ENCODE results near the gene HNRNPDL. TPM values are rescaled to one million over a fixed set of nuclear protein-coding genes. Genes with fewer than 3 reads are reported as not detected.

Gene HNRNPDL
- total RNA-seq, 1 donor from 2014 or later = 123 TPM

GRCh38 chr4:82461710-82462109 lies 31.4 kb upstream of the HNRNPDL start:
- no peaks in the 10 kb centered on the region for H3K9me3 ChIP-seq (ENCODE audit: control insufficient read depth in 3 of 3, low read length in 3 of 3)
- H3K4me1 ChIP-seq (ENCODE audit: control insufficient read depth in 3 of 3, insufficient read depth in 3 of 3, low read length in 3 of 3) = no peaks in the 10 kb centered on the region
- H3K27ac ChIP-seq (ENCODE audit: low read depth, low read length) = no peak overlapping the region
- no peak overlapping the region for H3K4me3 ChIP-seq (ENCODE audit: low read length in 3 of 3)
- H3K36me3 ChIP-seq (ENCODE audit: control insufficient read depth in 3 of 3, insufficient read depth in 3 of 3, low read length in 3 of 3) = peaks cover 14 to 19% (median 17%) of the 10 kb centered on the region in 3 donors
- no peaks in the 10 kb centered on the region for H3K27me3 ChIP-seq (ENCODE audit: control insufficient read depth in 3 of 3, insufficient read depth in 3 of 3, low read length in 3 of 3)
- H3K9ac ChIP-seq (ENCODE audit: low read depth in 1 of 3, low read length in 3 of 3) = no peak overlapping the region

- Histone ChIP-seq H3K9me3 (ENCODE audit: control insufficient read depth in 3 of 3, low read length in 3 of 3) (no peaks in the 10 kb centered on the region), H3K4me3 (ENCODE audit: low read length in 3 of 3) (no peak overlapping the region), H3K36me3 (ENCODE audit: control insufficient read depth in 3 of 3, insufficient read depth in 3 of 3, low read length in 3 of 3) (peaks cover 16 to 20% (median 19%) of the 10 kb centered on the region in 3 donors), H3K9ac (ENCODE audit: low read depth in 1 of 3, low read length in 3 of 3) (no peak overlapping the region), H3K27ac (ENCODE audit: low read depth, low read length) (no peak overlapping the region), H3K27me3 (ENCODE audit: control insufficient read depth in 3 of 3, insufficient read depth in 3 of 3, low read length in 3 of 3) (no peaks in the 10 kb centered on the region), H3K4me1 (ENCODE audit: control insufficient read depth in 3 of 3, insufficient read depth in 3 of 3, low read length in 3 of 3) (no peaks in the 10 kb centered on the region)
Measured at GRCh38 chr4:82458729-82459128, 28.5 kb upstream of the HNRNPDL start.

- H3K4me3 ChIP-seq (ENCODE audit: low read length in 3 of 3) = no peak overlapping the region
- H3K36me3 ChIP-seq (ENCODE audit: control insufficient read depth in 3 of 3, insufficient read depth in 3 of 3, low read length in 3 of 3) = peaks cover 16 to 20% (median 19%) of the 10 kb centered on the region in 3 donors
- no peaks in the 10 kb centered on the region for H3K4me1 ChIP-seq (ENCODE audit: control insufficient read depth in 3 of 3, insufficient read depth in 3 of 3, low read length in 3 of 3)
- H3K9ac ChIP-seq (ENCODE audit: low read depth in 1 of 3, low read length in 3 of 3) = no peak overlapping the region
- no peak overlapping the region for H3K27ac ChIP-seq (ENCODE audit: low read depth, low read length)
- no peaks in the 10 kb centered on the region for H3K9me3 ChIP-seq (ENCODE audit: control insufficient read depth in 3 of 3, low read length in 3 of 3)
- no peaks in the 10 kb centered on the region for H3K27me3 ChIP-seq (ENCODE audit: control insufficient read depth in 3 of 3, insufficient read depth in 3 of 3, low read length in 3 of 3)
Measured at GRCh38 chr4:82457266-82457665, 27.0 kb upstream of the HNRNPDL start.

- Histone ChIP-seq H3K27ac (ENCODE audit: low read depth, low read length) (no peak overlapping the region), H3K9ac (ENCODE audit: low read depth in 1 of 3, low read length in 3 of 3) (no peak overlapping the region), H3K36me3 (ENCODE audit: control insufficient read depth in 3 of 3, insufficient read depth in 3 of 3, low read length in 3 of 3) (peaks cover 17 to 25% (median 21%) of the 10 kb centered on the region in 3 donors), H3K27me3 (ENCODE audit: control insufficient read depth in 3 of 3, insufficient read depth in 3 of 3, low read length in 3 of 3) (no peaks in the 10 kb centered on the region), H3K4me1 (ENCODE audit: control insufficient read depth in 3 of 3, insufficient read depth in 3 of 3, low read length in 3 of 3) (no peaks in the 10 kb centered on the region), H3K4me3 (ENCODE audit: low read length in 3 of 3) (no peak overlapping the region), H3K9me3 (ENCODE audit: control insufficient read depth in 3 of 3, low read length in 3 of 3) (no peaks in the 10 kb centered on the region)
Measured at GRCh38 chr4:82452026-82452425, 21.8 kb upstream of the HNRNPDL start.

- Histone ChIP-seq H3K4me1 (ENCODE audit: control insufficient read depth in 3 of 3, insufficient read depth in 3 of 3, low read length in 3 of 3) (no peaks in the 10 kb centered on the region), H3K9ac (ENCODE audit: low read depth in 1 of 3, low read length in 3 of 3) (no peak overlapping the region), H3K36me3 (ENCODE audit: control insufficient read depth in 3 of 3, insufficient read depth in 3 of 3, low read length in 3 of 3) (peaks cover 15 to 24% (median 19%) of the 10 kb centered on the region in 3 donors), H3K9me3 (ENCODE audit: control insufficient read depth in 3 of 3, low read length in 3 of 3) (no peaks in the 10 kb centered on the region), H3K27me3 (ENCODE audit: control insufficient read depth in 3 of 3, insufficient read depth in 3 of 3, low read length in 3 of 3) (no peaks in the 10 kb centered on the region), H3K27ac (ENCODE audit: low read depth, low read length) (no peak overlapping the region), H3K4me3 (ENCODE audit: low read length in 3 of 3) (no peak overlapping the region)
Measured at GRCh38 chr4:82450966-82451755, 20.9 kb upstream of the HNRNPDL start.

- no peaks in the 10 kb centered on the region for H3K9me3 ChIP-seq (ENCODE audit: control insufficient read depth in 3 of 3, low read length in 3 of 3)
- H3K27me3 ChIP-seq (ENCODE audit: control insufficient read depth in 3 of 3, insufficient read depth in 3 of 3, low read length in 3 of 3) = no peaks in the 10 kb centered on the region
- no peak overlapping the region for H3K9ac ChIP-seq (ENCODE audit: low read depth in 1 of 3, low read length in 3 of 3)
- peaks cover 15 to 22% (median 16%) of the 10 kb centered on the region in 3 donors for H3K36me3 ChIP-seq (ENCODE audit: control insufficient read depth in 3 of 3, insufficient read depth in 3 of 3, low read length in 3 of 3)
- no peak overlapping the region for H3K27ac ChIP-seq (ENCODE audit: low read depth, low read length)
- no peak overlapping the region for H3K4me3 ChIP-seq (ENCODE audit: low read length in 3 of 3)
- no peaks in the 10 kb centered on the region for H3K4me1 ChIP-seq (ENCODE audit: control insufficient read depth in 3 of 3, insufficient read depth in 3 of 3, low read length in 3 of 3)
Measured at GRCh38 chr4:82447886-82448285, 17.6 kb upstream of the HNRNPDL start.

GRCh38 chr4:82439088-82439487 lies 8.8 kb upstream of the HNRNPDL start:
- H3K9me3 ChIP-seq (ENCODE audit: control insufficient read depth in 3 of 3, low read length in 3 of 3) = no peaks in the 10 kb centered on the region

GRCh38 chr4:82437285-82438005 lies 7.2 kb upstream of the HNRNPDL start:
- Histone ChIP-seq H3K27me3 (ENCODE audit: control insufficient read depth in 3 of 3, insufficient read depth in 3 of 3, low read length in 3 of 3) (no peaks in the 10 kb centered on the region), H3K4me1 (ENCODE audit: control insufficient read depth in 3 of 3, insufficient read depth in 3 of 3, low read length in 3 of 3) (no peaks in the 10 kb centered on the region), H3K36me3 (ENCODE audit: control insufficient read depth in 3 of 3, insufficient read depth in 3 of 3, low read length in 3 of 3) (peaks cover 0 to 2% (median 0%) of the 10 kb centered on the region in 3 donors), H3K9me3 (ENCODE audit: control insufficient read depth in 3 of 3, low read length in 3 of 3) (no peaks in the 10 kb centered on the region), H3K4me3 (ENCODE audit: low read length in 3 of 3) (no peak overlapping the region), H3K27ac (ENCODE audit: low read depth, low read length) (no peak overlapping the region), H3K9ac (ENCODE audit: low read depth in 1 of 3, low read length in 3 of 3) (no peak overlapping the region)

More at GRCh38 chr4:82439088-82439487, 8.8 kb upstream of the HNRNPDL start:
- Histone ChIP-seq H3K27ac (ENCODE audit: low read depth, low read length) (no peak overlapping the region), H3K9ac (ENCODE audit: low read depth in 1 of 3, low read length in 3 of 3) (no peak overlapping the region), H3K27me3 (ENCODE audit: control insufficient read depth in 3 of 3, insufficient read depth in 3 of 3, low read length in 3 of 3) (no peaks in the 10 kb centered on the region), H3K36me3 (ENCODE audit: control insufficient read depth in 3 of 3, insufficient read depth in 3 of 3, low read length in 3 of 3) (peaks cover 0 to 2% (median 0%) of the 10 kb centered on the region in 3 donors), H3K4me3 (ENCODE audit: low read length in 3 of 3) (no peak overlapping the region), H3K4me1 (ENCODE audit: control insufficient read depth in 3 of 3, insufficient read depth in 3 of 3, low read length in 3 of 3) (no peaks in the 10 kb centered on the region)

GRCh38 chr4:82436780-82437179 lies 6.5 kb upstream of the HNRNPDL start:
- Histone ChIP-seq H3K4me1 (ENCODE audit: control insufficient read depth in 3 of 3, insufficient read depth in 3 of 3, low read length in 3 of 3) (no peaks in the 10 kb centered on the region), H3K9me3 (ENCODE audit: control insufficient read depth in 3 of 3, low read length in 3 of 3) (no peaks in the 10 kb centered on the region), H3K27ac (ENCODE audit: low read depth, low read length) (no peak overlapping the region), H3K4me3 (ENCODE audit: low read length in 3 of 3) (no peak overlapping the region), H3K36me3 (ENCODE audit: control insufficient read depth in 3 of 3, insufficient read depth in 3 of 3, low read length in 3 of 3) (peaks cover 0 to 2% (median 0%) of the 10 kb centered on the region in 3 donors), H3K27me3 (ENCODE audit: control insufficient read depth in 3 of 3, insufficient read depth in 3 of 3, low read length in 3 of 3) (no peaks in the 10 kb centered on the region), H3K9ac (ENCODE audit: low read depth in 1 of 3, low read length in 3 of 3) (no peak overlapping the region)

- Histone ChIP-seq H3K4me1 (ENCODE audit: control insufficient read depth in 3 of 3, insufficient read depth in 3 of 3, low read length in 3 of 3) (peaks cover 3 to 6% (median 3%) of the 10 kb centered on the region in 3 donors), H3K4me3 (ENCODE audit: low read length in 3 of 3) (no peak overlapping the region), H3K9me3 (ENCODE audit: control insufficient read depth in 3 of 3, low read length in 3 of 3) (no peaks in the 10 kb centered on the region), H3K9ac (ENCODE audit: low read depth in 1 of 3, low read length in 3 of 3) (no peak overlapping the region), H3K36me3 (ENCODE audit: control insufficient read depth in 3 of 3, insufficient read depth in 3 of 3, low read length in 3 of 3) (peaks cover 0 to 2% (median 0%) of the 10 kb centered on the region in 3 donors), H3K27me3 (ENCODE audit: control insufficient read depth in 3 of 3, insufficient read depth in 3 of 3, low read length in 3 of 3) (no peaks in the 10 kb centered on the region), H3K27ac (ENCODE audit: low read depth, low read length) (no peak overlapping the region)
Measured at GRCh38 chr4:82436130-82436529, 5.9 kb upstream of the HNRNPDL start.
